K562 (cell line): ENCODE data around the gene BTBD2. TPM values are rescaled to one million over a fixed set of nuclear protein-coding genes. Genes with fewer than 3 reads are reported as not detected.
A peak's percentile ranks its signal among the peaks of the same experiment; 100 is the strongest.

Experiments used
- ATF3 ChIP-seq, 2 experiments: fragments of 450-650 bp in 1 of 2; sonication (generic) in 1 of 2; formaldehyde crosslinking in 1 of 2; IDR thresholded peaks in 1 of 2; conservative IDR thresholded peaks in 1 of 2; 2 replicates each; pipeline versions ENCODE4 v1.6.1 to v1.8.1; 2016 to 2023; ENCODE audit warnings: mild to moderate bottlenecking in 2 of 2, moderate library complexity in 2 of 2, inconsistent platforms in 1 of 2, missing genetic modification reagents in 1 of 2
- BACH1 ChIP-seq: fragments of 200-800 bp; sonication (Bioruptor generic); IDR thresholded peaks from 2 replicates; pipeline ENCODE4 v1.6.1; 2016; ENCODE audit warnings: missing genetic modification characterization, missing compliant biosample characterization
- CBX3 ChIP-seq, 2 experiments: IDR thresholded peaks; 1 replicate in 1 of 2; 2 replicates in 1 of 2; pipeline ENCODE4 v1.6.1; 2012; ENCODE audit warnings: inconsistent platforms in 2 of 2, low read length in 2 of 2, borderline replicate concordance in 1 of 2, control low read depth in 1 of 2
- CTBP1 ChIP-seq: fragments of 450-650 bp; IDR thresholded peaks from 2 replicates; pipeline ENCODE4 v1.6.1; 2016; ENCODE audit warnings: borderline replicate concordance
- FOXK2 ChIP-seq, 2 experiments: fragments of 450-650 bp; IDR thresholded peaks in 1 of 2; conservative IDR thresholded peaks in 1 of 2; 2 replicates each; pipeline ENCODE4 v1.6.1; 2016; ENCODE audit warnings: low read depth in 2 of 2, mild to moderate bottlenecking in 1 of 2
- KLF10 ChIP-seq: fragments of 250-450 bp; sonication (Bioruptor Pico); IDR thresholded peaks from 2 replicates; pipeline ENCODE4 v1.6.1; 2021; ENCODE audit warnings: matching md5 sums
- KLF6 ChIP-seq: fragments of 250-450 bp; sonication (Bioruptor Pico); IDR thresholded peaks from 2 replicates; pipeline ENCODE4 v1.4.0; 2020; ENCODE audit warnings: mild to moderate bottlenecking, moderate library complexity, borderline replicate concordance
- LARP7 ChIP-seq: fragments of 450-650 bp; IDR thresholded peaks from 2 replicates; pipeline ENCODE4 v1.6.1; 2016
- PCBP1 ChIP-seq: fragments of 200-400 bp; formaldehyde crosslinking; IDR thresholded peaks from 2 replicates; pipeline ENCODE4 v1.6.1; 2018; ENCODE audit warnings: mild to moderate bottlenecking, low read depth, low read length; ENCODE audit not compliant: poor library complexity, severe bottlenecking
- SIX5 ChIP-seq, 2 experiments: IDR thresholded peaks; 2 replicates each; pipeline ENCODE4 v1.6.1; 2011; ENCODE audit warnings: low read length in 2 of 2, borderline replicate concordance in 1 of 2, low read depth in 1 of 2, mild to moderate bottlenecking in 1 of 2, moderate library complexity in 1 of 2; ENCODE audit not compliant: insufficient read depth in 1 of 2
- STAT5B ChIP-seq: fragments of 250-450 bp; sonication (Bioruptor Pico); IDR thresholded peaks from 2 replicates; pipeline ENCODE4 v1.8.0; 2021; ENCODE audit warnings: mild to moderate bottlenecking, inconsistent platforms
- TBP ChIP-seq: optimal IDR thresholded peaks from 2 replicates; pipeline ENCODE3; 2011; ENCODE audit warnings: low read depth, low read length, improper control_type of control experiment
- TRIM25 ChIP-seq: fragments of 450-650 bp; IDR thresholded peaks from 2 replicates; pipeline ENCODE4 v1.7.0; 2016; ENCODE audit warnings: borderline replicate concordance
- ZBTB11 ChIP-seq, 3 experiments: fragments of 200-800 bp in 1 of 3; fragments of 250-450 bp in 1 of 3; fragments of 450-650 bp in 1 of 3; sonication (Bioruptor Pico) in 1 of 3; sonication (Bioruptor generic) in 1 of 3; formaldehyde crosslinking in 1 of 3; IDR thresholded peaks; 2 replicates each; pipeline versions ENCODE4 v1.6.1 to v1.8.0; 2016 to 2022; ENCODE audit warnings: mild to moderate bottlenecking in 2 of 3, missing genetic modification characterization in 2 of 3, missing compliant biosample characterization in 1 of 3, moderate library complexity in 1 of 3
- ZBTB49 ChIP-seq: sonication (generic); formaldehyde crosslinking; IDR thresholded peaks from 2 replicates; pipeline ENCODE4 v1.8.0; 2022; ENCODE audit warnings: missing genetic modification reagents, mild to moderate bottlenecking, borderline replicate concordance
- ZNF217 ChIP-seq: sonication (generic); formaldehyde crosslinking; IDR thresholded peaks from 2 replicates; pipeline ENCODE4 v1.8.0; 2022; ENCODE audit warnings: mild to moderate bottlenecking, missing genetic modification reagents
- polyA plus RNA-seq, 8 experiments: library from polyadenylated mRNA; depleted of rRNA in 4 of 8; stranded (reverse) in 5 of 8; unstranded in 3 of 8; fragments of >200 nt; fragmentation: Nextera tagmentation in 2 of 8; fragmentation: Illumina TruSeq in 1 of 8; extraction: Ambion mirVana in 2 of 8; extraction: Trizol in 1 of 8; gene quantifications; 2 replicates each; pipeline versions ENCODE4 v1.2.1 to v1.2.3, GENCODE V29; 2011 to 2014; ENCODE audit warnings: inconsistent platforms in 1 of 8, missing spikeins in 1 of 8
- total RNA-seq, 7 experiments: library from RNA; depleted of rRNA in 6 of 7; stranded (reverse); fragments of >200 nt in 6 of 7; fragmentation: Illumina TruSeq in 2 of 7; extraction: Trizol in 2 of 7; gene quantifications; 2 replicates each; pipeline versions ENCODE4 v1.2.1 to v1.2.3, GENCODE V29; 2011 to 2021; ENCODE audit warnings: low replicate concordance in 1 of 7

BTBD2 gene
- total and polyA plus RNA-seq, 9 of the 15 experiments (the other 6 are each of a cell fraction or from before 2014, with no cell fraction given), result 0.10 to 15.6 (median 6.9) TPM

GRCh38 chr19:2059422-2060201, 44.1 kb upstream of the BTBD2 start (continued):
- no peak for TF ChIP-seq KLF10 (CRISPR knock-in tag)
- TF ChIP-seq LARP7, result no peak
- TF ChIP-seq ZBTB11 (CRISPR knock-in tag; IDR thresholded peaks at IDR 0.05), result peak in 1 of 3 experiments; percentile 35; a peak in 1 of 6 replicates
- peak; percentile 89 for TF ChIP-seq KLF6
- TF ChIP-seq BACH1 (tag), result peak; percentile 87
- TF ChIP-seq TRIM25, result no peak
- peak; percentile 94 for TF ChIP-seq CTBP1
- peak in 1 of 2 experiments; percentile 50; a peak in 2 of 3 replicates for TF ChIP-seq CBX3 (IDR thresholded peaks at IDR 0.05; ENCODE audit: borderline replicate concordance in 1 of 2, low read length in 2 of 2)
- TF ChIP-seq SIX5 (IDR thresholded peaks at IDR 0.05; ENCODE audit: borderline replicate concordance in 1 of 2, insufficient read depth in 1 of 2, low read depth in 1 of 2, low read length in 2 of 2), result no peak
- TF ChIP-seq ATF3 (IDR thresholded peaks at IDR 0.05), result peak; percentile 98
- TF ChIP-seq ATF3 (CRISPR knock-in tag; conservative IDR thresholded peaks at IDR 0.05), result peak; percentile 55
- no peak for TF ChIP-seq FOXK2 (conservative IDR thresholded peaks at IDR 0.05 in 1 of 2, IDR thresholded peaks at IDR 0.05 in 1 of 2; ENCODE audit: low read depth in 2 of 2)
- no peak for TF ChIP-seq TBP
- TF ChIP-seq ZNF217 (CRISPR knock-in tag), result no peak
- TF ChIP-seq STAT5B (CRISPR knock-in tag), result no peak
- TF ChIP-seq ZBTB49 (CRISPR knock-in tag), result no peak
- peak; percentile 94 for TF ChIP-seq PCBP1
